HepG2 (cell line): ENCODE measurements around the gene PRSS33. TPM values are rescaled to one million over a fixed set of nuclear protein-coding genes. Genes with fewer than 3 reads are reported as not detected.

Source experiments
- ATAC-seq: fragments of 200-7000 bp; cut with Tn5 transposase; 3 replicates; pipeline ENCODE4 v1.9.1; 2020; ENCODE audit warnings: mild to moderate bottlenecking, moderate library complexity
- BruUV-seq: library from RNA; stranded (reverse); fragments of 400-500 nt; replicated peaks from 2 replicates; lab custom pipeline; 2021; lab: Mats Ljungman, UMichigan
- CTCF ChIA-PET: fragments of 300-600 bp; formaldehyde crosslinking; extraction: SDS; loops from one replicate; lab custom pipeline; 2021; ENCODE audit warnings: low total read pairs, inconsistent platforms, low intra/inter-chr PET ratio; lab: Yijun Ruan, JAX
- POLR2A ChIA-PET: fragments of 350-600 bp; sonication (Branson Sonifier 250); formaldehyde crosslinking; loops from one replicate; lab custom pipeline; 2020; ENCODE audit warnings: antibody characterized with exemption, inconsistent platforms; lab: Yijun Ruan, JAX
- DNase-seq: peaks from one replicate; pipeline ENCODE4 v3.0.0-alpha.2; 2015; ENCODE audit warnings: low spot score
- FAIRE-seq: peaks from 3 replicates; lab custom pipeline; 2011; peaks lifted over from hg19 to GRCh38; lab: Jason Lieb, UNC
- H2AFZ ChIP-seq: one replicate; pipeline ENCODE4 v1.6.1; 2011; ENCODE audit warnings: low read length, inconsistent platforms
- H3K27ac ChIP-seq: fragments of 300-600 bp; 3 replicates; pipeline ENCODE4 v1.8.0; 2011; ENCODE audit warnings: mixed run types, mild to moderate bottlenecking, mixed read lengths, low read length, inconsistent platforms; ENCODE audit not compliant: insufficient read depth; ENCODE audit errors: extremely low read length
- H3K27me3 ChIP-seq, 2 experiments: fragments of 200-600 bp in 1 of 2; 2 replicates in 1 of 2; 3 replicates in 1 of 2; pipeline versions ENCODE4 v1.6.0 to v1.8.0; 2011; ENCODE audit warnings: low read length in 2 of 2, mild to moderate bottlenecking in 2 of 2, moderate library complexity in 2 of 2, inconsistent platforms in 1 of 2; ENCODE audit not compliant: insufficient read depth in 2 of 2, control insufficient read depth in 1 of 2
- H3K36me3 ChIP-seq, 2 experiments: fragments of 200-600 bp in 1 of 2; replicated peaks in 1 of 2; 2 replicates in 1 of 2; 3 replicates in 1 of 2; pipeline versions ENCODE4 v1.5.1 to v1.8.0; 2011; ENCODE audit warnings: low read length in 2 of 2, inconsistent platforms in 1 of 2; ENCODE audit not compliant: insufficient read depth in 2 of 2, control insufficient read depth in 1 of 2
- H3K4me1 ChIP-seq: 2 replicates; pipeline ENCODE4 v1.5.1; 2012; ENCODE audit warnings: low read length, inconsistent platforms; ENCODE audit not compliant: insufficient read depth
- H3K4me2 ChIP-seq: 2 replicates; pipeline ENCODE4 v1.6.0; 2011; ENCODE audit warnings: low read depth, low read length, inconsistent platforms
- H3K4me3 ChIP-seq, 3 experiments: fragments of 200-600 bp in 1 of 3; sonication (generic), shearing (Covaris generic) in 1 of 3; replicated peaks in 1 of 3; 2 replicates each; pipeline ENCODE4 v1.5.1; 2011 to 2016; ENCODE audit warnings: low read length in 3 of 3, inconsistent platforms in 2 of 3, low read depth in 2 of 3, mild to moderate bottlenecking in 2 of 3, control low read depth in 1 of 3, mixed read lengths in 1 of 3; ENCODE audit not compliant: insufficient read depth in 1 of 3
- H3K79me2 ChIP-seq: one replicate; pipeline ENCODE4 v1.6.1; 2011; ENCODE audit warnings: low read length, inconsistent platforms; ENCODE audit not compliant: insufficient read depth
- H3K9ac ChIP-seq: 2 replicates; pipeline ENCODE4 v1.6.0; 2011; ENCODE audit warnings: mild to moderate bottlenecking, low read depth, low read length, inconsistent platforms; ENCODE audit not compliant: insufficient read depth
- H3K9me3 ChIP-seq: 2 replicates; pipeline ENCODE4 v1.5.1; 2012; ENCODE audit warnings: mild to moderate bottlenecking, low read length
- H4K20me1 ChIP-seq: 2 replicates; pipeline ENCODE4 v1.6.0; 2011; ENCODE audit warnings: inconsistent platforms, mild to moderate bottlenecking, low read length, moderate library complexity; ENCODE audit not compliant: insufficient read depth
- AGO2 ChIP-seq: fragments of 200-400 bp; formaldehyde crosslinking; optimal IDR thresholded peaks from 2 replicates; pipeline ENCODE3; 2017; ENCODE audit warnings: mild to moderate bottlenecking, low read depth, low read length, moderate library complexity
- CBX5 ChIP-seq: sonication (generic); formaldehyde crosslinking; IDR thresholded peaks from 2 replicates; pipeline ENCODE4 v1.4.0; 2020; ENCODE audit warnings: missing genetic modification reagents, borderline replicate concordance
- DR1 ChIP-seq: sonication (generic); formaldehyde crosslinking; IDR thresholded peaks from 2 replicates; pipeline ENCODE4 v1.8.0; 2021; ENCODE audit warnings: mild to moderate bottlenecking, missing genetic modification reagents, inconsistent platforms
- ETV5 ChIP-seq: IDR thresholded peaks from 2 replicates; pipeline ENCODE4 v1.6.1; 2018; ENCODE audit warnings: missing biosample characterization, missing genetic modification reagents, inconsistent platforms, borderline replicate concordance
- KAT2B ChIP-seq: fragments of 150-350 bp; IDR thresholded peaks from 2 replicates; pipeline ENCODE4 v1.6.1; 2014; ENCODE audit warnings: low read depth, low read length, borderline replicate concordance
- NR2F1 ChIP-seq, 2 experiments: fragments of 450-650 bp in 1 of 2; formaldehyde crosslinking in 1 of 2; IDR thresholded peaks; 2 replicates each; pipeline versions ENCODE4 v1.5.0 to v1.6.1; 2016 to 2020; ENCODE audit warnings: mild to moderate bottlenecking in 1 of 2, missing compliant biosample characterization in 1 of 2, missing genetic modification reagents in 1 of 2, moderate library complexity in 1 of 2
- RBM39 ChIP-seq: fragments of 200-400 bp; formaldehyde crosslinking; IDR thresholded peaks from one replicate; pipeline ENCODE4 v1.6.1; 2018; ENCODE audit warnings: antibody characterized with exemption, mild to moderate bottlenecking, low read depth, low read length; ENCODE audit not compliant: poor library complexity, severe bottlenecking
- SOX6 ChIP-seq, 2 experiments: fragments of 450-650 bp in 1 of 2; sonication (generic) in 1 of 2; formaldehyde crosslinking in 1 of 2; IDR thresholded peaks; 2 replicates each; pipeline versions ENCODE4 v1.4.0 to v1.6.1; 2017 to 2020; ENCODE audit warnings: antibody characterized with exemption in 1 of 2, mild to moderate bottlenecking in 1 of 2, missing genetic modification reagents in 1 of 2
- THYN1 ChIP-seq: sonication (generic); formaldehyde crosslinking; IDR thresholded peaks from 2 replicates; pipeline ENCODE4 v1.8.1; 2023; ENCODE audit warnings: low read depth, mild to moderate bottlenecking, moderate library complexity, missing genetic modification reagents, borderline replicate concordance
- U2AF1 ChIP-seq: fragments of 200-400 bp; formaldehyde crosslinking; optimal IDR thresholded peaks from 2 replicates; pipeline ENCODE3; 2017; ENCODE audit warnings: mild to moderate bottlenecking, low read depth, low read length
- ZNF484 ChIP-seq: sonication (generic); formaldehyde crosslinking; IDR thresholded peaks from 2 replicates; pipeline ENCODE4 v1.5.1; 2020; ENCODE audit warnings: mild to moderate bottlenecking, low read depth, missing genetic modification reagents, borderline replicate concordance
- ZSCAN31 ChIP-seq: sonication (generic); formaldehyde crosslinking; IDR thresholded peaks from 2 replicates; pipeline ENCODE4 v1.5.0; 2020; ENCODE audit warnings: low read depth, mild to moderate bottlenecking, missing genetic modification reagents
- WGBS: methylation state at CpG from one replicate; pipeline ENCODE4 v1.1.6; 2017; ENCODE audit warnings: low lambda C conversion rate; 5-methylcytosine and 5-hydroxymethylcytosine counted together
- in situ Hi-C: cut with HindIII; loops from 2 replicates; pipeline ENCODE4 v1.10.0; 2017; ENCODE audit warnings: low pct_unique_long_range_greater_than_20kb; ENCODE audit not compliant: extremely low pct_ligation_motif_present
- intact Hi-C: fragments of 100-400 bp; cut with micrococcal nuclease; formaldehyde crosslinking; loops from one replicate; pipeline ENCODE4 v1.10.0; 2022; ENCODE audit not compliant: unreplicated experiment
- polyA plus RNA-seq, 8 experiments: library from polyadenylated mRNA; depleted of rRNA in 3 of 8; stranded (reverse) in 7 of 8; unstranded in 1 of 8; fragments of >200 nt; fragmentation: Illumina TruSeq in 4 of 8; extraction: Trizol in 4 of 8; gene quantifications; 2 replicates each; pipeline versions ENCODE4 v1.2.1 to v1.2.3, GENCODE V29; 2011 to 2016; ENCODE audit warnings: low read depth in 4 of 8, missing spikeins in 1 of 8, mixed read lengths in 1 of 8; ENCODE audit not compliant: insufficient read depth in 1 of 8
- total RNA-seq, 5 experiments: library from RNA; depleted of rRNA; stranded (reverse); fragments of >200 nt; fragmentation: Illumina TruSeq; extraction: Trizol; gene quantifications; 2 replicates each; pipeline ENCODE4 v1.2.3, GENCODE V29; 2016; ENCODE audit warnings: low read depth in 1 of 5
- TF ChIP-seq, protein P1 (sequence below): sonication (generic); formaldehyde crosslinking; IDR thresholded peaks from 2 replicates; pipeline ENCODE4 v1.4.0; 2020; ENCODE audit warnings: missing genetic modification reagents, low read depth, mild to moderate bottlenecking, borderline replicate concordance
- TF ChIP-seq, protein P2 (sequence below): sonication (generic); formaldehyde crosslinking; IDR thresholded peaks from 2 replicates; pipeline ENCODE4 v1.9.0; 2022; ENCODE audit warnings: missing genetic modification reagents, mild to moderate bottlenecking, borderline replicate concordance
- TF ChIP-seq, protein P3 (sequence below): sonication (generic); formaldehyde crosslinking; IDR thresholded peaks from 2 replicates; pipeline ENCODE4 v1.8.0; 2022; ENCODE audit warnings: missing genetic modification reagents, mild to moderate bottlenecking, inconsistent platforms, borderline replicate concordance
- TF ChIP-seq, protein P4 (sequence below): sonication (generic); formaldehyde crosslinking; IDR thresholded peaks from 2 replicates; pipeline ENCODE4 v1.4.0; 2020; ENCODE audit warnings: missing genetic modification reagents

Gene PRSS33
- total and polyA plus RNA-seq, 2 of the 13 experiments (the other 11 are each of a cell fraction or from before 2014, with no cell fraction given), result not detected

DNA sequence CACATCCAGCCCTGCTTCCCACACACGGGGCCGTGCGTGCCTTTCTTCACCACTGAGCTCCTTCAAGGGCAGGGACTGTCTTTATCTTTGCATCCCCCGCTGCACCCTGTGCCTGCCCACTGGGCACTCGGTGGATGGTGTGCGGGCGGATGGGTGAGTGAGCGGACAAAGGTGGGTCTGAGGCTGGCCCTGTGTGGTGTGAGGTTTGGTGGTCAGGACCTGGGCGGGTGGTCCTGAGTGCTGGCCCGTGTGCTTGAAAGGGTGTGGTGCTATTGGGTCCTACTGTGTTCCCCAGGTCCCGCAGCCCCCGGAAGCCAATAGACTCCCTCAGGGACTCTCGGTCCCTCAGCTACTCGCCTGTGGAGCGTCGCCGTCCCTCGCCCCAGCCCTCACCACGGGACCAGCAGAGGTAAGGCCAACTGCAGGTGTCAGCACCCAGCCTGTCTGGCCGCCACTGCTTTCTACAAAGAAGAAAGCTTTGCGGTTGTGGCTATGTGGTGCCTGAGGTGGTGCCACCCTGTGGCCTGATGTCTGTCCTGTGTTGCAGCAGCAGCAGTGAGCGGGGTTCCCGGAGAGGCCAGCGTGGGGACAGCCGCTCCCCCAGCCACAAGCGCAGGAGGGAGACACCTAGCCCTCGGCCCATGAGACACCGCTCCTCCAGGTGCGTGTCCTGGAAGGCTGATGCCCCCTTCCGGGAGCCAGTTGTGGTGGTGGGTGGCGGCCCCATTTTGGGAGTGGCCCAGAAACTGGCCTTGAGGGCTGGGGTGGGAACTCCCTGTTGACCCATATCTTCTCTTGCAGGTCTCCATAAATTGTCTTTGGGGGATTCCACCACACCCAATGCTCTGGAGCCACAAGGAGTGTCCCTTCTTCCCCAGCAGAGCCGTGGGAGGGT is 17.1 kb downstream of the PRSS33 start (continued):
- TF ChIP-seq, protein P1, sequence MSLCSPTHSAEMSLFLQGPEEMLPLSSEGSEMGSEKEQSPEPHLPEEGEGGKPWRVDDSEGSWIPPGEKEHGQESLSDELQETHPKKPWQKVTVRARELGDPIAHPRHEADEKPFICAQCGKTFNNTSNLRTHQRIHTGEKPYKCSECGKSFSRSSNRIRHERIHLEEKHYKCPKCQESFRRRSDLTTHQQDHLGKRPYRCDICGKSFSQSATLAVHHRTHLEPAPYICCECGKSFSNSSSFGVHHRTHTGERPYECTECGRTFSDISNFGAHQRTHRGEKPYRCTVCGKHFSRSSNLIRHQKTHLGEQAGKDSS (CRISPR knock-in tag), result no peak
- TF ChIP-seq, protein P2, sequence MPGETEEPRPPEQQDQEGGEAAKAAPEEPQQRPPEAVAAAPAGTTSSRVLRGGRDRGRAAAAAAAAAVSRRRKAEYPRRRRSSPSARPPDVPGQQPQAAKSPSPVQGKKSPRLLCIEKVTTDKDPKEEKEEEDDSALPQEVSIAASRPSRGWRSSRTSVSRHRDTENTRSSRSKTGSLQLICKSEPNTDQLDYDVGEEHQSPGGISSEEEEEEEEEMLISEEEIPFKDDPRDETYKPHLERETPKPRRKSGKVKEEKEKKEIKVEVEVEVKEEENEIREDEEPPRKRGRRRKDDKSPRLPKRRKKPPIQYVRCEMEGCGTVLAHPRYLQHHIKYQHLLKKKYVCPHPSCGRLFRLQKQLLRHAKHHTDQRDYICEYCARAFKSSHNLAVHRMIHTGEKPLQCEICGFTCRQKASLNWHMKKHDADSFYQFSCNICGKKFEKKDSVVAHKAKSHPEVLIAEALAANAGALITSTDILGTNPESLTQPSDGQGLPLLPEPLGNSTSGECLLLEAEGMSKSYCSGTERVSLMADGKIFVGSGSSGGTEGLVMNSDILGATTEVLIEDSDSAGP (CRISPR knock-in tag), result 0 out of 2 replicates have a peak, but pooled peaks have one; percentile 37
- TF ChIP-seq RBM39, result peak; percentile 55
- peak; percentile 41 for TF ChIP-seq U2AF1
- TF ChIP-seq, protein P3, sequence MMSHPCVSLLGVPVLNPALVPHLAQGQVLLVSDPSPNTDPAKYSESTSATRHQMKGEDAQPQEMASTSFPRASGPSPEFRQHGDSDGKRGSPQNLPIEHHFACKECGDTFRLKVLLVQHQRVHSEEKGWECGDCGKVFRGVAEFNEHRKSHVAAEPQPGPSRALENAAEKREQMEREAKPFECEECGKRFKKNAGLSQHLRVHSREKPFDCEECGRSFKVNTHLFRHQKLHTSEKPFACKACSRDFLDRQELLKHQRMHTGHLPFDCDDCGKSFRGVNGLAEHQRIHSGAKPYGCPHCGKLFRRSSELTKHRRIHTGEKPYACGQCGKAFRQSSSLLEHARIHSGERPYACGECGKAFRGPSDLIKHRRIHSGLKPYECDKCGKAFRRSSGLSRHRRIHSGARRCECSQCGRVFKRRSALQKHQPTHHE (CRISPR knock-in tag), result no peak

DNA sequence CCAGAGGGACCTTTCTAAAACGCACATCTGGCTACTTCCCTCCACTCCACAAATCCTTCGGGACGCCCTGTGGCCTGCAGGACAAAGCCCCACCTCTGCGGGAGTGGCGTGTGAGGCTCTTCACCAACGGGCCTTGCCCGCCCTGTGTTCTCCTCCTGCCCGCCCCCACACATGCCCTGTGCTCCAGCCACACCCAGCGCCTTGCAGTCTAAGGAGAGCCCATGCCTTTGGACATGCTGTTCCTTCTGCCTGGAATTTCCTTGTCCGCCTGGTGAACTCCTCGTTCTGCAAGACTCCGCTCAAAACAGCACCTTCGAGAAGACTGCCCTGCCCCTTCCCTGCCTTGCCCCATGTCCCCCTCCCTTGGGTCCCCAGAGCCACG is 17.7 kb downstream of the PRSS33 start:
- Histone ChIP-seq H4K20me1 (peaks cover 7% of the 10 kb centered on the region; the same call in 1 of the 2 replicates), H3K4me3 (no peak overlapping the region), H3K27ac (no peak overlapping the region), H3K27me3 (no peaks in the 10 kb centered on the region), H3K79me2 (peaks cover 19% of the 10 kb centered on the region), H3K9ac (no peak overlapping the region), H3K4me2 (no peak overlapping the region), H3K36me3 (peaks cover 49 to 93% of the 10 kb centered on the region in 2 experiments), H3K9me3 (no peaks in the 10 kb centered on the region), H3K4me1 (no peaks in the 10 kb centered on the region), H2AFZ (no peak overlapping the region)
- intact Hi-C loops, result no loop called here
- in situ Hi-C loops, result no loop called here
- no TSS peak for BruUV-seq
- peak; percentile 4; the same call in 1 of the 3 replicates for ATAC-seq
- 95% methylated on average over 14 of the region's 14 CpGs for WGBS
- DNase-seq, result no peak
- no peak for FAIRE-seq
- CTCF ChIA-PET, result no interaction called here
- POLR2A ChIA-PET, result interaction anchor here (1.5 kb wide), 1 partner anchor 7 kb away, joined by 3 read pairs; the partner anchor contains the start of gene ELOB
- no peak for TF ChIP-seq ETV5
- no peak for TF ChIP-seq THYN1 (CRISPR knock-in tag)
- no peak for TF ChIP-seq ZNF484 (CRISPR knock-in tag)
- TF ChIP-seq ZSCAN31 (CRISPR knock-in tag), result no peak
- TF ChIP-seq, protein P4, sequence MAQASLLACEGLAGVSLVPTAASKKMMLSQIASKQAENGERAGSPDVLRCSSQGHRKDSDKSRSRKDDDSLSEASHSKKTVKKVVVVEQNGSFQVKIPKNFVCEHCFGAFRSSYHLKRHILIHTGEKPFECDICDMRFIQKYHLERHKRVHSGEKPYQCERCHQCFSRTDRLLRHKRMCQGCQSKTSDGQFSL, result no peak
- TF ChIP-seq AGO2, result peak; percentile 27
- no peak for TF ChIP-seq NR2F1 (CRISPR knock-in tag; IDR thresholded peaks at IDR 0.05)
- no peak for TF ChIP-seq DR1 (CRISPR knock-in tag)
- TF ChIP-seq KAT2B, result no peak
- TF ChIP-seq CBX5 (CRISPR knock-in tag), result no peak
- TF ChIP-seq SOX6 (IDR thresholded peaks at IDR 0.05), result no peak
- TF ChIP-seq SOX6 (CRISPR knock-in tag; IDR thresholded peaks at IDR 0.05), result no peak
